Measurements from ENCODE around the gene PDIA5.

The PDIA5 gene

GRCh38 chr3:123188058-123188457 lies 121.2 kb downstream of the PDIA5 start:
- no peak for DNase-seq
- no peaks in the 10 kb centered on the region for H3K36me3 Mint-ChIP-seq (ENCODE audit: low read depth)
- H3K9me3 Mint-ChIP-seq: no peaks in the 10 kb centered on the region
- no peak overlapping the region for H3K4me3 Mint-ChIP-seq
- H3K4me1 Mint-ChIP-seq (ENCODE audit: low read depth): no peaks in the 10 kb centered on the region
- no peaks in the 10 kb centered on the region for H3K27me3 Mint-ChIP-seq
- no peak overlapping the region for H3K27ac Mint-ChIP-seq

- Mint-ChIP-seq H3K4me3 (no peak overlapping the region), H3K4me1 (ENCODE audit: low read depth) (no peaks in the 10 kb centered on the region), H3K36me3 (ENCODE audit: low read depth) (peaks cover 3% of the 10 kb centered on the region), H3K9me3 (peaks cover 3% of the 10 kb centered on the region), H3K27ac (no peak overlapping the region), H3K27me3 (no peaks in the 10 kb centered on the region)
- no peak for DNase-seq
Observed at GRCh38 chr3:123193448-123194101, 126.8 kb downstream of the PDIA5 start.

DNA sequence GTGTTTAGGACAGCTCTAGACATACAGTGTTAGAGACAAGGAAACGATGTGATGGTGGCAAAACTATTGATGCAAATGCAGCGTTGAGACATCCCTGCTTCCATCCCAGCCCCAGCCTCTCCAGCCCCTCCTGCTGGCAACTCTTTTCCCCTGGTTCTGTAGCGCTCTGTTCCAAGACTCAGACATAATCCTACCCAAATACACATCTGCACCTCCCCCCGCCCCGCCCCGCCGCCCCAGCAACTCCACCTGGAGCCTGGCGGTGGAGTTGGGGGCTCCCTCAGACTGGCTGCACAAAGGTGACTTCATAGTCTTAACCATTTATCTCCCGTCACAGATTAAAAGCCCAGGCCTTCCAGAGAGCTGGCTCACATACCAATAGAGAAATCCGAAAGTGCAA lies 127.7 kb downstream of the PDIA5 start:
- Mint-ChIP-seq H3K9me3 (peaks cover 3% of the 10 kb centered on the region), H3K4me3 (no peak overlapping the region), H3K27me3 (no peaks in the 10 kb centered on the region), H3K27ac (no peak overlapping the region), H3K4me1 (ENCODE audit: low read depth) (no peaks in the 10 kb centered on the region), H3K36me3 (ENCODE audit: low read depth) (peaks cover 3% of the 10 kb centered on the region)
- DNase-seq: no peak

GRCh38 chr3:123198372-123198771 lies 131.5 kb downstream of the PDIA5 start:
- Mint-ChIP-seq H3K4me1 (ENCODE audit: low read depth) (peaks cover 17% of the 10 kb centered on the region), H3K4me3 (no peak overlapping the region), H3K27ac (no peak overlapping the region), H3K36me3 (ENCODE audit: low read depth) (peaks cover 15% of the 10 kb centered on the region), H3K27me3 (no peaks in the 10 kb centered on the region), H3K9me3 (peaks cover 3% of the 10 kb centered on the region)
- no peak for DNase-seq

- Mint-ChIP-seq H3K36me3 (ENCODE audit: low read depth) (peaks cover 26% of the 10 kb centered on the region), H3K9me3 (peaks cover 3% of the 10 kb centered on the region), H3K27me3 (no peaks in the 10 kb centered on the region), H3K4me1 (ENCODE audit: low read depth) (peaks cover 29% of the 10 kb centered on the region), H3K4me3 (peak overlapping the region; percentile 91), H3K27ac (peak overlapping the region; percentile 96)
- no peak for DNase-seq
Observed at GRCh38 chr3:123201223-123201556, 134.4 kb downstream of the PDIA5 start.

DNA sequence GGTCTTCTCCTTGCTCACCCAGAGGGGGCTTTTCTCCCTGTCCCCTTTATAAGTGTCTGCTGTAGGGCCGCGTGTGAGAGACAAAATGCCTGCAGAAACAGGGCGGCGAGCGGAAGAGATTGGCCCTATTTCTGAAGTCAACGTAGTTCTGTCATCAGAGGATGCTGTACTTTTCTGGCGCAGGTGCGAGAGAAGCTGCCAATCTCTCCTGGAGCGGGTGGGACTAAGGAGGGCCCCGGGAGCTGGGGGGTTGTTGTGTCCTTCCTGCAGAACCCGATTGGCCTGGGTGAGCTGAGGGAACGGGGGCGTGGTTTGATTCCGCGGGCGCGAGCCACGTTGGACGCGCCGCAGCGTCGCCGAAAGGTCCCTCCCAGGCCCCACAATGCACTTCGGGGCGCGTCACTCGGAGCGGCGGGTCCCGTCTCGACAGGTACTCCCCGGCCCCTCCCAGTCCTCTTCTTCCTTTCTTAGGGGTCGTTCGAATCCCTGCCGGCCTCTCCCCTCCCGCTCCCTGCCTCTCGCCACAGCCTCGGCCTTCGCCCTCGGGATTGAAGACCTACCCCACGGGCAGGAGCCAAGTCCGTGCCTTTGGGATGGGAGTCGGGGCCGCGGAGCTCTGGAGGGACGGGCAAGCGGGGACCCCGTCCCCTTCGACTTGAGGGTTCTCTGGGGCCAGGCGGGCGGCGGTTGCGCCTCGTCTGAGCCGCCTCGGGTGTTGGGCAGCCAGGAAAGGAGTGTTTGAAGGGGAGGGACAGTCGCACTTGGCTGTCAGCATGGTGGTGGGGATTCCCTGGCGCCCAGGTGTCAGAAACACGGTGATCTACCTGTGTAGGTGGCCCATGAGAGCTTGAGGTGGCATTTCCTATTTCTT lies 135.0 kb downstream of the PDIA5 start, which contains the start of gene SEC22A:
Gene SEC22A (plus strand): TSS at position 387 of the 871 bp plus-strand sequence. CDS start 7,275 bp downstream, outside the sequence.
- Mint-ChIP-seq H3K27me3 (no peaks in the 10 kb centered on the region), H3K36me3 (ENCODE audit: low read depth) (peaks cover 32% of the 10 kb centered on the region), H3K4me1 (ENCODE audit: low read depth) (peaks cover 31% of the 10 kb centered on the region), H3K9me3 (peaks cover 3% of the 10 kb centered on the region), H3K4me3 (peak within 1 kb of the TSS; percentile 91), H3K27ac (peak within 1 kb of the TSS; percentile 96)
- peak; percentile 93 for DNase-seq

GRCh38 chr3:123202451-123202850 lies 135.6 kb downstream of the PDIA5 start:
- Mint-ChIP-seq H3K27ac (peak overlapping the region; percentile 96), H3K36me3 (ENCODE audit: low read depth) (peaks cover 31% of the 10 kb centered on the region), H3K27me3 (no peaks in the 10 kb centered on the region), H3K4me3 (peak overlapping the region; percentile 91), H3K4me1 (ENCODE audit: low read depth) (peaks cover 36% of the 10 kb centered on the region), H3K9me3 (peaks cover 3% of the 10 kb centered on the region)
- DNase-seq: no peak

Data from activated T-cell treated with anti-CD3 and anti-CD28 coated beads, Interleukin-2, amount 50 U/mL, for 24 hours (primary cell).